Pancreas (tissue), 10 donors: Measurements from ENCODE around the gene SRPRB. TPM values are rescaled to one million over a fixed set of nuclear protein-coding genes. Genes with fewer than 3 reads are reported as not detected.

Experiments
- ATAC-seq, 4 donors: fragments of 200-7000 bp; cut with Tn5 transposase; one replicate each; pipeline versions ENCODE4 v1.8.0 to v1.9.1; 2020; ENCODE audit warnings: mild to moderate bottlenecking in 4 of 4, moderate library complexity in 4 of 4
- DNase-seq, 6 donors: peaks; one replicate each; pipeline ENCODE4 v3.0.0-alpha.2; 2020
- FAIRE-seq: peaks from 2 replicates; lab custom pipeline; 2012; peaks lifted over from hg19 to GRCh38; lab: Jason Lieb, UNC
- H3K27ac ChIP-seq, 4 donors: fragments of 200-600 bp; sonication (generic); 1 replicate in 3 of 4; 2 replicates in 1 of 4; pipeline versions ENCODE4 v1.5.0 to v1.8.0; 2020
- H3K27me3 ChIP-seq, 4 donors: fragments of 200-600 bp; one replicate each; pipeline ENCODE4 v1.8.0; 2021
- H3K36me3 ChIP-seq, 3 donors: fragments of 200-600 bp; sonication (generic) in 1 of 3; one replicate each; pipeline versions ENCODE4 v1.5.0 to v1.8.0; 2020 to 2021
- H3K4me1 ChIP-seq, 3 donors: fragments of 200-600 bp; one replicate each; pipeline ENCODE4 v1.8.0; 2021
- H3K4me3 ChIP-seq, 4 donors: fragments of 200-600 bp; sonication (generic) in 2 of 4; one replicate each; pipeline versions ENCODE4 v1.5.0 to v1.8.0; 2020 to 2021
- H3K9me3 ChIP-seq, 4 donors: fragments of 200-600 bp; one replicate each; pipeline ENCODE4 v1.8.0; 2021
- CTCF ChIP-seq, 4 donors: fragments of 200-600 bp; sonication (generic) in 3 of 4; IDR thresholded peaks; one replicate each; pipeline versions ENCODE4 v1.5.0 to v1.8.0; 2021; ENCODE audit warnings: antibody characterized with exemption in 4 of 4
- WGBS, 2 donors: extraction: QIAGEN DNeasy Blood & Tissue Kit; methylation state at CpG; one replicate each; pipeline ENCODE4 v1.1.7; 2013; 5-methylcytosine and 5-hydroxymethylcytosine counted together
- intact Hi-C, 3 donors: fragments of 100-400 bp; cut with DNase I; formaldehyde crosslinking; loops; one replicate each; pipeline versions ENCODE4 v1.11.1 to v1.14.2; 2022
- polyA plus RNA-seq, 2 donors: library from polyadenylated mRNA; stranded (reverse); fragments of 200-250 nt; gene quantifications; one replicate each; pipeline ENCODE4 v1.2.3, GENCODE V29; 2013
- total RNA-seq, 6 donors: library from RNA; stranded (reverse); fragmentation: NEBNext Ultra II Directional in 4 of 6; extraction: Animal tissue kit (Norgen Biotek cat#: 25700) in 4 of 6; gene quantifications; one replicate each; pipeline versions ENCODE4 v1.2.1 to v1.2.4, GENCODE V29; 2021 to 2023
- donor health status: healthy with polysubstance abuse.
- donor health status: DM: no; HTN: no; CAD: no; lungs with moderate emphysema.
- donor health status: DM: no; HTN: no; CAD: no.
- donor health status: control.
- donor health status: control.
- donor health status: Bipolar disorder and iron deficiency.
- donor health status: DM: yes; HTN: yes; CAD: no.
- donor health status: DM: no; HTN: no; CAD: no.
- donor health status: DM: no; HTN: no; CAD: no.
- donor health status: DM: yes; HTN: yes; CAD: no.

SRPRB gene
- total and polyA plus RNA-seq, 8 donors, result 37.0 to 132 (median 75.3) TPM

GRCh38 chr3:133828576-133829309, 23.1 kb downstream of the SRPRB start:
- Histone ChIP-seq H3K4me1 (no peaks in the 10 kb centered on the region), H3K36me3 (peaks cover 0 to 8% (median 3%) of the 10 kb centered on the region in 3 donors), H3K27ac (no peak overlapping the region), H3K9me3 (no peaks in the 10 kb centered on the region), H3K27me3 (no peaks in the 10 kb centered on the region), H3K4me3 (no peak overlapping the region)
- FAIRE-seq (no peak), DNase-seq (peak in 1 of 6 donors; percentile 10), ATAC-seq (peak in 1 of 4 donors; percentile 8)
- 53 to 62% methylated on average over 12 of the region's 12 CpGs for WGBS, 2 donors
- intact Hi-C loops, result no loop called here
- TF ChIP-seq CTCF (IDR thresholded peaks at IDR 0.05), result no peak

GRCh38 chr3:133829310-133829707, 23.7 kb downstream of the SRPRB start:
- WGBS, 2 donors, result 51% methylated on average over 3 of the region's 3 CpGs
- ATAC-seq, result no peak
- Histone ChIP-seq H3K4me1 (no peaks in the 10 kb centered on the region), H3K9me3 (no peaks in the 10 kb centered on the region), H3K27me3 (no peaks in the 10 kb centered on the region), H3K36me3 (peaks cover 0 to 2% (median 2%) of the 10 kb centered on the region in 3 donors), H3K4me3 (no peak overlapping the region), H3K27ac (no peak overlapping the region)
- intact Hi-C loops, result no loop called here
- TF ChIP-seq CTCF (IDR thresholded peaks at IDR 0.05), result no peak
- DNase-seq, result peak in 1 of 6 donors; percentile 6
- no peak for FAIRE-seq

GRCh38 chr3:133830071-133830470, 24.5 kb downstream of the SRPRB start:
- no peak for TF ChIP-seq CTCF (IDR thresholded peaks at IDR 0.05)
- Histone ChIP-seq H3K27ac (no peak overlapping the region), H3K4me3 (no peak overlapping the region), H3K36me3 (no peaks in the 10 kb centered on the region), H3K4me1 (no peaks in the 10 kb centered on the region), H3K27me3 (no peaks in the 10 kb centered on the region), H3K9me3 (no peaks in the 10 kb centered on the region)
- intact Hi-C loops, result no loop called here
- 89% methylated on average over 3 of the region's 3 CpGs for WGBS, 2 donors
- DNase-seq (no peak), ATAC-seq (no peak), FAIRE-seq (no peak)

- Histone ChIP-seq H3K4me1 (no peaks in the 10 kb centered on the region), H3K36me3 (no peaks in the 10 kb centered on the region), H3K9me3 (no peaks in the 10 kb centered on the region), H3K4me3 (no peak overlapping the region), H3K27me3 (no peaks in the 10 kb centered on the region), H3K27ac (no peak overlapping the region)
- intact Hi-C loops, result no loop called here
- TF ChIP-seq CTCF (IDR thresholded peaks at IDR 0.05), result no peak
- DNase-seq, result no peak
- no peak for FAIRE-seq
- 80 to 84% methylated on average over 13 of the region's 13 CpGs for WGBS, 2 donors
- ATAC-seq, result no peak
These were observed 26.6 kb downstream of the SRPRB start for GRCh38 chr3:133831966-133832801.
